ENCODE results near the gene SLC39A11.
A peak's percentile ranks its signal among the peaks of the same experiment; 100 is the strongest.
"Not testable (repeated sequence)": the region's sequence is repeated elsewhere in the genome, so short reads cannot be mapped to it uniquely, and the experiment has no call there.

SLC39A11 gene

DNA sequence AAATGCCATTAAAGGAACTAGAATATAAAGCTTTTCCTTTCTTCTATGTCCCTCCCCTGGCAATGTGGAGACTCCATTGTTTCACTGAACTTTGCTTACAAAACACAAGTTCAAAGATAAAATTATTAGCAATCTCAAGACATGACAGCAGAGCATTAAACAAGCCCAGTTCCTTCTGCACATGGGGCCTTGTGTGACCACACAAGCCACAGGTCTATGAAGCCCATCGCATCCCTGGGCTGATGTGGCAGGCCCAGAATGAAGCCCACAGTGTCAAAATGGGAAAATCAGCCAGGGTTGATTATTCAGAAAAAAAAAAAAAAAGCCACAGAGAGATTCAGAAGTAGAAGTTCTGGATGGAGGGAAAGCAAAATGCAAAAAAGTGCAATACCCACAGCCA lies 12.9 kb upstream of the SLC39A11 start:
- DNase-seq = no peak

DNA sequence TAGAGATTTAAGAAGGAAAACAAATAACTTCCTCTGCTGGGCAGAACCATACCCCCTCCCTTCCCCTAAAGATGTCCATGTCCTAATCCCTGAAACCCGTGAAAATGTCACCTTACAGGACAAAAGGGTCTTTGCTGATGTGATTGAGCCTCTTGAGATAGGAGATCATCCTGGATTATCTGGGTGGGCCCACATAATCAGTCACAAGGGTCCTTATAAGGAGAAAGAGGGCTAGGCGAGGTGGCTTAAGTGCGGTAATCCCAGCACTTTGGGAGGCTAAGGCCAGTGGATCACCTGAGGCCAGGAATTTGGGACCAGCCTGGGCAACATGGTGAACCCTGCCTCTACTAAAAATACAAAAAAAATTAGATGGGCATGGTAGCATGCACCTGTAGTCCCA lies 12.0 kb upstream of the SLC39A11 start:
- no peak for DNase-seq

DNA sequence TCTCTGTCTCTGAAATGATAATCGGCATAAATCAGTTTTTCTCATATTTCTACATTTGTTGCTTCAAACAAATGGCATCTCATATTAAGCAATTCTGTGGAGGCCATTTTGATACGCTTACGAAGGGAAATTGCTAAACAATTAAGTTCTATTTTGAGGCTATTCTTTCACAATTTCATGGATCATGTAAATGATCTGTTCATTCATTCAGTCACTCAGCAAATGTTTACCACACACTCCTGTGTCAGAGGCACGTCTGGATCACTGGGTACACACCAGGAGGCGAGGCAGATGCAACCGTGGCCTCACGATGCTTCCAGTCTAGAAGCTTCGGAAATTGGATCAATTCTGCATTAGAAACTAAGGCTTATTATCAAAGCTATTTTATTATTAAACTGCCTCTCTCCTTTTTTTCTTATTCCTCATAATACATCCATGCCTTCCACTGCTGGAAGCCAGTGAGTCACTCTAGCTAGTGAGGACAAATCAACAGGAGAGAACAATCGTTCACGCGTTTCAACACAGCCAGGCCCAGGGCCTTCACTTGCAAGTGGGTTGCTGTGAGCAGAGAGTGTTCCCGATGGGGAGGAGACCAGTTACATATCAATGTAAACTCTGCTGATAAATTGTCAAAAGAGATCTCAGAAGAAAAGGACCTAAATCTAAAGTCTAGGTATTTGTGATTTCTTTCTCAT lies 11.3 kb upstream of the SLC39A11 start:
- no peak for DNase-seq

DNA sequence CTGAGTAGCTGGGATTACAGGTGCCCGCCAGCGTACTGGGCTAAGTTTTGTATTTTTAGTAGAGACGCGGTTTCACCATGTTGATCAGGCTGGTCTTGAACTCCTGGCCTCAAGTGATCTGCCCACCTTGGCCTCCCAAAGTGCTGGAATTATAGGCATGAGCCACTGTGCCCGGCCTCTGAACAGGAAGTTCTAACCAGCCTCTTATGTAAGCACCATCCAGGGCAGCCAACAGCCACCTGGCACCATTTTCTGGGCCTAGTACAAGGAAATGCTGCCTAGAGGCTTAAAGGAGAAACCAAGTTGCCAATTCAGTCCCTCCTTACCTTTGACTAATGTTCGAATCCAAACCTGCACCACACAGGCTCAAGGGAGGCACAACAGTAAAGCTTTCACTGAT lies 8.5 kb upstream of the SLC39A11 start:
- no peak for DNase-seq

DNA sequence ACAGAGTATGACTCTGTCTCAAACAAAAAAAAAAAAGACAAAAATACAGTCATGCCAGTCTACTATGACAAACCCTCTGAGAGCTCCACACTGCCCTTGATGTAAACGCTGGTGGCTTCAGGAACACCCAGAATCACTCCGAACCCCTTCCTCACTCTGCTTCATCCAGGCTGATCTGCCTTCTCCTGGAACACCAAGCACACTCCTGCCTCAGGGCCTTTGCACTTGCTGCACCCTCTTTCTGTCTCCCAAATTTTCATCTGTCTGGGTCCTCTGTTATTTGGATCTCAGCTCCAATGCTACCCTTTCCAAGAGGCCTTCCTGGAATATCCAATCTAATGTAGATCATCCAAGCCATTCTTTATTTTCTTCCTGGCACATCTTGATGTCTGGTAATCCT lies 7.9 kb upstream of the SLC39A11 start:
- DNase-seq = no peak

DNA sequence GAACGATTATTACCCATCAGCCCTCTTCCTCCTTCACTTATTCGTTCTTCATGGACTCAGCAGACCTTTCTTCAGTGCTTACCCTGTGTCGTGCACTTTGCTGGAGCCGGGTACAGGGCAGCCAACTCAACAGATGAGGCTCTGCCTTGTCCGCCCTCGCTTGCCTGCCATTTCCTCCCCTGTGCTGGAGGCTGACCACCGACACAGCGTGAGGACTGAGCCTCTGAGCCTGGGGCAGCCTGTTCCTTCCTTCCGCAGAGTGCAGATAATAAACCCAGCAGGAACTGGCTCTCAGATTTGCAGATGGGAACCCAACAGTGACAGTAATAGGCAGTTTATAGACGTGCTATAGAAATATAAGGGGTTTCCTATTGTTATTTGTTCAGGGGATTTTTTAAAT lies 7.0 kb upstream of the SLC39A11 start:
- no peak for DNase-seq

DNA sequence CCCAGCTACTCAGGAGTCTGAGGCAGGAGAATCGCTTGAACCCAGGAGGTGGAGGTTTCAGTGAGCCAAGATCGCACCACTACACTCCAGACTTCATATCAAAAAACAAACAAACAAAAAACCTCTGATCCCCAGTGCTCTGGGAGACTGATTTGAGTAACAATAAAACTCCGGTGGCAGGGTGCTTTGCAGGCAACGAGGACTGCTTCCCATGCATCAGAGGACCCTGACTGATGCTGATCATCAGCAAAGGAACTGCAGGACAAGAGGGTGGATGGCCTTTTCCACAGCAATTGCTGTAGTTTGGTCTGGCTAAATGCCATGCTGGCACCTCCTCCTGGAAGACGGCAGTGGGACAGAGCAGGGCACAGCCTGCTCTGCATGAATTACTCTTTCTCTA lies 6.4 kb upstream of the SLC39A11 start:
- DNase-seq = no peak

DNA sequence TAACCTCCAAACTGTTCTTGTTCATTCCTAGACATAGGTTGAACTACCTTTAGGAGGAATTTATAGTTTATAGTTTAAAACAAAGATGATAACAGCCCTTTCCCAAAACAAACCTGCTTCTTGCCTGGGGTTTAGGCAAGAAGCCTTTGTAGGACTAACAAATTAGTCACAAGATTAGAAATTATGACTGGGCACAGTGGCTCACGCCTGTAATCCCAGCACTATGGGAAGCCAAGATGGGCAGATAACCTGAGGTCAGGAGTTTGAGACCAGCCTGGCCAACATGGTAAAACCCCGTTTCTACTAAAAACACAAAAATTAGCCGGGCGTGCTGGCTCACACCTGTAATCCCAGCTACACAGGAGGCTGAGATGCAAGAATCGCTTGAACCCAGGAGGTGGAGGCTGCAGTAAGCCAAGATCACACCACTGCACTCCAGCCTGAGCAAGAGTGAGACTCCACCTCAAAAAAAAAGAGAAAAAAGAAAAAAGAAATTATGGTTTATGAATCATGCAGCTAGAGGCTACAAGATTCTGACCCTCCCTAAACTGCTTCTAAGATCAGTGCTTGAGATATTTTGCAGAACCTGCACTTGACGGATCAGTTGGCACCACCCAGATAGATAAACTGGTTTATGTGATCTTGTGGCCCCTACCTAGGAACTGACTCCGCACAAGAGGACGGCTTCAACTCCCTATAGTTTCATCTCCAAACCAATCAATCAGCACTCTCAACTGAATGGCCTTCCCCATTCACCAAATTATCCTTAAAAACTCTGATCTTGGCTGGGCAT lies 5.7 kb upstream of the SLC39A11 start:
- DNase-seq = not testable (repeated sequence)

DNA sequence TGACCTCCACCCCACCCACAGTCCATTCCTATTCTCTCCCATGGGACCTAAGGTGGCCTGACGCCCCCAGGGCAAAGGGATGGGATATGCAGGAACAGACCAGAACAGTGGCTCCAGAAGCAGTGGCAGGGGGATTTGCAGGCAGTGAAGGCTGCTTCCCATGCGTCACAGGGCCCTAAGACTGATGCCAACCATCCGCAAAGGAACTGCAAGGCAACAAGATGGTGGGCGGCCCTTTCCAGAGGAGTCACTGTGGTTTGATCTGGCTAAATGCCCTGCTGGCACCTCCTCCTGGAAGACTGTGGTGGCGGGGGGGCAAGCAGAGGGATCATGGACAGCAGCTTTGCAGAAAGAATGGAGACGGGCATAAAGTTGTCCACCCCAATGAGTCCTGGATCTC lies 4.4 kb upstream of the SLC39A11 start:
- DNase-seq = no peak

DNA sequence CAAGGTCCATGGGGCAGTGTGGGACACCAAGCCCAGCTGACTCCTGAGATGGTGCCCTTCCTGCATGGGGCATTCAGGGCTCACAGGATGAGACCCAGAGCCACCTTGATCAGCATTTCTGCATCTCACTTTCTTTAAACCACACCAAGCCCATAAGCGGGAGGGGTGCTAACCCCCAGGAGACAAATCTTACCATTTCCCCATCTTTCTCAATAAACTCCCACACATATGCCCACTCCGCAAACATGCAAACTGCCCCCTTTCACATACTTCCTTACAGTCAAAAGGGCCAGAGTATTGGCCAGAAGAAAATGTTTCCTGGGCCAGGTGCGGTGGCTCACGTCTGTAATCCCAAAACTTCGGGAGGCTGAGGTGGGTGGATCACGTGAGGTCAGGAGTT lies 3.7 kb upstream of the SLC39A11 start:
- no peak for DNase-seq

DNA sequence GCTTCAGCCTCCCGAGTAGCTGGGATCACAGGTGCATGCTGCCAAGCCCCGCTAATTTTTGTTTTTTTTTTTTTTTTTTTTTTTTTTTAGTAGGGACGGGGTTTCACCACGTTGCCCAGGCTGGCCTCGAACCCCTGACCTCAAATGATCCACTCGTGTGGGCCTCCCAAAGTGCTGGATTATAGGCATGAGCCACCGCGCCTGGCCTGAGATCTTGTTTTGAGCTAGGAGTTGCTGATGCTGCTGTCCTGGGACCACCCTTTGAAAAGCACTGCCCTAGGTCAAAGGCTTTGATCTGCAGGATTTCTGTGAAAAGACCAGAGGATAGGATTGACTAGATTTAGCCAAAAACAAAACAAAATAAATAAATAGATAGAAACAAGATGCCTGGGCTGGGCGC lies 798 bp upstream of the SLC39A11 start:
- no peak for DNase-seq

DNA sequence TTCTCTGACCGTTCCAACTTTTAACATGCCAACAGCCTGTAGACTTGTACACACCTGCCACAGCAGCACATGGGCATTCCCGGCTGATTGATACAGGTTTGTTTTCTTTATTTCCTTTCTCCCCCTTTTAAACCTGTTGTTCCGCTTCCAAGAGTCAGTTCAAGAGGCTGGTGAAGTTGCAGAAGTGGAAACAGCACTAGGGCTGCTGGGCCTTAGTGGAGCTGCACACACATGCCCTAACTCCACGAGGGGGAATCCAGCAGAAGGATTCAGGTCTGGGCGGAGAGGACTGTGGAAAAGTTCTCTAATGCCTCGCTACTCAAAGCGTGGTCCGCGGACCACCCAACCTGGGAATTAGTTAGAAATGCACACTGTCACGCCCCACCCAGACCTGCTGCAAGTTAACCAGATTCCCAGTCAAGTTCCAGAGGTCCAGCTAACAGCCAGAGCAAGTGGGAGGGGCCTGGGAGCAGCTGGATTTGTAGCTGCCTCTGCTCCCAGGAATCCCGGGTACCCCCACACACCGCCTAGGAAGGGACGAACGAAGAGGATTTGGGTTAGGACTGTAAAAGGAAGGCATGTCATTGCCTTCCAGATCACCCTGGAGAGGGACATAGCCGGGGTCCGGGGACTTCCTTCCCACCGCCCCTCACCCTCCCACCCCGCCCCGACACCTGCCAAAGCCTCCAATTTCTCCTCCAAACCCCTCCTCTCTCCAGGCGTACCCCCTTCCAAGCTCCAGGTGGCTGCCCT lies 542 bp downstream of the SLC39A11 start:
- peak; percentile 19 for DNase-seq

DNA sequence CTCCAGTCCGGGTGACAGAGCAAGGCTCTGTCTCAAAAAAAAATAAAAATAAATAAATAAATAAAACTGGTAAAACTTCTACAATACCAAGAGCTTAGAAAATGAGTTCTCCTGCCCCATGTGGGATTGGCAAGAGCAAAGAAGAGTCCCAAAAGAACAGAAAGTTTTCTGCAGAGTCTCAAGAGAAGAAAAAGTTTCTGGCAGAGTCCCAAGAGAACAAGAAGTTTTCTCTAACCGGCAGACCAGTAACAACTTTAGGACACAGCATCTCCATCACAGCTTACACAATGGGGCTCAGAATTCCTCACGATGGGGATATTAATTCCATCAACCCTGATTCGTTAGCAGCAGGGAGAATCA lies 1.1 kb downstream of the SLC39A11 start:
- DNase-seq = peak; percentile 13

DNA sequence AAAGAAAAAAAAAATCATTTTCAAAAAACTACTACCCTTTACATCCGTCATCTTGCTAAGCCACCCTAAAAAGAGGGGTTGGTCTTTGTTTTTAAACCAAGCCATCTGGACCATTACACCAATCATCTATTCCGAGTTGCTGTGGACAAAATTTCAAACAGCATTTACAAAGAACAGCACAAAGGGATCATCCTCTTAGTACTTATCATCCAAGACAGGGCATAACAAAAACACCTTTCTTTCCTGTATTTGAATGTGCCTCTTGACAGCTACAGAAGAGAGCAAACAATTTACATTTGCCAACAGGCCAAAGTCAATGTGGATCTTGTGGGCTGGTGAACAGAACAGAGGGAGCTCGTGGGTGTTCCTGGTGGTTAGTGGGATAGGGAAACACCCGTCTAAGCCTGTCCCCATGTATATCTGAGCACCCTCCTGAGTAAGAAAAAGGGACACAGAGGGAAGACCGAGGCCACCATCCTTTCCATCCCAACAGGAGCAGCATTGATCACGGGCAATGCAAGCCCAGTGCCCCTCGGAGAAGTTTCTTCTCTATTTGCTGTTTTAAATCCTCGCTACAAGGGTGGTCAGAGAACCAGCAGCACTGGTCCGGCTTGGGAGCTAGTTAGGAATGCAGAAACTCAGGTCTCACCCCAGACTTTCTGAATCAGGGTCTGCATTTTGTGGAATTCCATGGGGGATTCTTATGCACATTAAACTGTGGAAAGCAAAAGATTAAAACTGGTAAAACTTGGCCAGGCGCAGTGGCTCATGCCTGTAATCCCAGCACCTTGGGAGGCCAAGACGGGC lies 1.9 kb downstream of the SLC39A11 start:
- no peak for DNase-seq

DNA sequence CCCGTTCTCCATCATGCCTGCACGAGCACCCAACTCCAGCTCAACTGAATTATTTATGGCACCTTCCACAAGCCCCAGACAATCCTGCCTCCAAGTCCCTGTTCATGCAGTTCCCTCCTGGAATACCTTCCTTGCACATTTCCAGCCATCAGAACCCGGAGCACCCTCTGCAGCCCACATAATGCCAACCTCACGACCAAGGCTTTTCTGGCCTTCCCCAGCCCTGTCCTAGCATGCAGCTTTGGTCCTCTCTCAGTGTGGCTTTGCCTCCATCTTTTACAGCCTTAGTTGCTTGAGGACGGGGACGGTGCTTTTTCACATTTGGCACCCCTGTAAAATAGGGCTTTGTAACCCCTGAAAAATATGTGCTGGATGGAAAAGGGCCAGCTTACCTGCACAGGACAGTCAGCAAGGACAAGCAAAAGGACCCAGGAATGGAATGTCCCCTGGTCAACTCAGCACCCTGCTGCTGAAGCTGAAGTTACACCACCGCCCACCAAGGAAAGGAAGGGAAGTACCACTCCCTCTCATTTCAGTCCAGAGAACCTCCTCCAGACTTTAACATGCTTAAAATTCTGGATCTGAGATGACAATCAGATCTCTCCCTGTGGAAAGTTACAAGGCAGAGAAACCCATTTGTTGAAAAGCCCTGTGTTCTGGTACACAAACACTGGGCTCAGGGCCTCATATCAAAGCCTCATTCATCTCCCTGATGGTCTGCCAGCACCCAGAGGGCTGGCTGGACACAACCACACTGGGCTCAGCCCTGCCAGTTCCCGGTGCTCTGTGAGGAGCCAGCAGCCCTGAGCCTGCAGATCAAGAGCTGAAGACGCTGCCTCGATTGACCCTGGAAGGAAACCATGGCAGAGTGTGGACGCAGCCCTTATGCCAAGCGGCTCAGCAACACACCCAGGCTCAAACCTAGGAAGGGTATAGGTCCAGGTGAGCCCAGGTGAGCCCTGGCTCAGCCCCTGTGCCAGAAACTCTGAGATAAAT lies 2.9 kb downstream of the SLC39A11 start:
- no peak for DNase-seq

DNA sequence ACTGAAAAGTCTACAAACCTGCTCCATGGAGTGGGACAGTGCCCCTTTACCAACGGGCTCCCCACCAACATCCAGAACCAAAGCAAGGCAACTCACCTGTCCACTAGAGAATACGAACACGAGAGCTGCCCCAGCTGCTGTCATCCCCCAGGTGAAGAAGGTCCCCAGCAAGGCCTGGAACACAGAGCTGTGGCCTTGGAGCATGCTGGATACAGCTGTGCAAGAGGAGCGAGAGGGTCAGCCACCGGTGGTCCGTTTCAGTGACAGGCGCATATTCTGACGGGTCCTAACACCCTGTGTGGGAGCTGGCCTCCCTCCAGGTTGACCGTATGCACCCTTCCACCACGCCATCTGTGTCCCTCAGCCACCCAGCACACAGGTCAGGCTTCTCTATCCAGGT lies 3.9 kb downstream of the SLC39A11 start:
- no peak for DNase-seq

DNA sequence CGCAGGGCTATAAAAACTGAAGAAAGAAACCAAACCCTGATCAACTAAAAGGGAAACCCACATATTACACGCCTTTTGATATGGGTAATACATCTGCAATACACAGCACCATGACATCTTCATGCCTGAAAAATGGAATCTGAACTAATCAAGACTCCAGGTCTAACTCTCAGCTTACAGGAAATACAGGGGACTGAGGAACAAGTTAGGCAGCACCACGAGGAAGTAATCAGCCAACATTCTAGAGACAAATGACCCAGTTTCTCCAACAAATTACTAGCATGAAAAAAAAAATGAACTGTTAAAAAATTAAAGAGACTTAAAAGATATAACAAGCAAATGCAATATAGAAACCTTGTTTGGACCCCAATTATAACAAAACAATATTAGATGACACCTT lies 9.1 kb downstream of the SLC39A11 start:
- no peak for DNase-seq

DNA sequence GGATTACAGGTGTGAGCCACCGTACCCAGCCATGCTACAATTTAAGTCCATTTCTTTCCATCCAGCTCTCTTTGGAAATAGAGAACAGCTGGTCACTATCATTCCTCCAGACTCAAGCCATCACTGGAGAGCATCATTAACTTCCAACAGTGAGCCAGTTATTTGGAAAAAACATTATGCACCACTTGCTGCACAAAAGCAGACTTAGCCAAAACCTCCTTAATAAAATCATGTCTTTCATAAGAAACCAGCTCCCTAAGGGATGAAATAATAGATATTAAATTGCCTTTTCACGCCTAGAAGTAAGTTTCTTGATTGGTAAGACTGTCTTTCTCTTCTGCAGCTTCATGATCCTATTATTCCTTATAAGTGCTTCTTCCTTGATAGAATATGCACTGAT lies 17.9 kb downstream of the SLC39A11 start:
- no peak for DNase-seq

DNA sequence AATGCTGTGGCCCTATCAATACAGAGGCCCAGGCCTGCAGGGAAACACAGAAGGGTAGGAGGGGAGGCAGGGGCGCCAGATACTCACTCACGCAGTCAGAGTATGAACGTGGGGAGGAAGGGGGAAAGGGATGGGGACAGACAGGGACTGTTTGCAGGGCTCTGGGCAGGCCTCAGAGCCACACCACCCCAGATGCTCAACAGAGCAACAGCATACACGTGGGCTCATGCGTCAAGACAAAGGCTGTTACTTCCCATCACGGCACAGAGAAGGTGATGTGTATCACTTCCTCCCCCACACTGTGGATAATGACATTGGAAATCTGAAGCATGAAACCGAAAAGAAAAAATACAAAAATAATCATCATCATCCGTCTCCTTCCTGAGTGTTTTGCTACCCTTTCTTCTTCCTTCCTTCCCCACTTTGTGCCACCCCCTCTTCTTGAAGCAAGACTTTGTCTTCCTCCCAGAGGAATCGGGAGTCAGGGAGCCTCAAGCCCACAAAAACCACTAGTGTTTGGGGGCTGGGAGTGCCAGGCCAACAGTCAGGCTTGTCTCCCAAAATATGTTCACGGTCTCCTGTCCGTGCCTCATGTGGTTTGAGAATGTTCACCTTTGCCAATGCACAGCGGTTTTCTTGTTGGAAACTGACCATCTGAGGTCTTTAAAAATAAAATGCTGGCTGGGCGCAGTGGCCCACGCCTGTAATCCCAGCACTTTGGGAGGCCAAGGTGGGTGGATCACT lies 20.1 kb downstream of the SLC39A11 start:
- DNase-seq = peak; percentile 45

DNA sequence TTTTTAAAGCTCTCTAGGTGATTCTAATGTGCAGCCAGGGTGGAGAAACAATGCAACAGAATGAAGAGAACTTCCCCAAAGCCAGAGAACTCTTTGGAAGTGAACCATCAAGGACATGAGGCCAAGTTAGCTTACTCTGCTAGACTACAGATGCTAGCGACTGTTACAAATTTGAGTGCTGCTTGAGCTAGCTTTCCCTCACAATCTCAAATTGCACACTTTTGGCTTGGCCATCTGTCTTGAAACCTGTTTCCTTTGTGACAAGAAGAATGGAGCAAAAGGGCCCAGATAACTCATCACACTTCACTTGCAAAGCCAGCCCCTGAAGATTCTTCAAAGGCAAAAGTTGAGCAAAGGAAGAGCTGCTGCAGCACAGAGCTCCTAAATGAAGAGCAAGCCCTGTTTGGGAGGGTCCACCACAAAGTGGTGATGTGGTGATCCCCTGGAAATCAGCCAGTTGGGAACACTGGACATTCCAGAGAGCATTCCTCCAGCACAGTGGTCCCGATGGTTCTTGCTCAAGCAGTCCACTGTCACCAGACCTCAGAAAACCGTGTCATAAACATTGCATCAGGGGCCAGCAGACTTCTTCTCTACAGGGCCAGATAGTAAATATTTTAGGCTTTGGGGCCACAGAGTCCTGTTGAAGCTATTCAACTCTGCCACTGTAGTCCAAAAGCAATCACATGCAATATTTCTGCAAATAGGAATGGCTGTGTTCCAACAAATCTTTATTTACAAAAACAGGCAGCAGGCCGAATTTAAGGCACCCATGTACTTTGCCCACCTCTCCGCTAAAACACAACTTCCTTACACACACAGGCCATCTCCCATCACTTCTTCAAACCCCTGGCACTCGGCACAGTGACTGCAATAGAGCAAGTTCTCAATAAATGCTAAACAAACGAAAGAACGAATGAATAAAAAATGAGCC lies 21.2 kb downstream of the SLC39A11 start:
- peak; percentile 68 for DNase-seq
